Measurements from ENCODE around the gene PRCP. TPM values are rescaled to one million over a fixed set of nuclear protein-coding genes. Genes with fewer than 3 reads are reported as not detected.
"Not testable (repeated sequence)": the region's sequence is repeated elsewhere in the genome, so short reads cannot be mapped to it uniquely, and the experiment has no call there.

Gene PRCP
- total RNA-seq (2021) = 25.1 and 28.8 TPM in 2 replicates
- Bru-seq, nascent RNA = percentile 61 among the genes with signal in this experiment
- percentile 52 among the genes with signal in this experiment for BruChase-seq, experiment 1, labeled RNA remaining after a 2-hour chase
- BruChase-seq, experiment 2, labeled RNA remaining after a 6-hour chase = percentile 55 among the genes with signal in this experiment
- long read RNA-seq, full-length matches to known transcripts = 38 of 56 reads
- long read RNA-seq, partial matches to known transcripts = 2 of 56 reads
- long read RNA-seq, other reads (novel, unspliced or antisense) = 16 of 56 reads

DNA sequence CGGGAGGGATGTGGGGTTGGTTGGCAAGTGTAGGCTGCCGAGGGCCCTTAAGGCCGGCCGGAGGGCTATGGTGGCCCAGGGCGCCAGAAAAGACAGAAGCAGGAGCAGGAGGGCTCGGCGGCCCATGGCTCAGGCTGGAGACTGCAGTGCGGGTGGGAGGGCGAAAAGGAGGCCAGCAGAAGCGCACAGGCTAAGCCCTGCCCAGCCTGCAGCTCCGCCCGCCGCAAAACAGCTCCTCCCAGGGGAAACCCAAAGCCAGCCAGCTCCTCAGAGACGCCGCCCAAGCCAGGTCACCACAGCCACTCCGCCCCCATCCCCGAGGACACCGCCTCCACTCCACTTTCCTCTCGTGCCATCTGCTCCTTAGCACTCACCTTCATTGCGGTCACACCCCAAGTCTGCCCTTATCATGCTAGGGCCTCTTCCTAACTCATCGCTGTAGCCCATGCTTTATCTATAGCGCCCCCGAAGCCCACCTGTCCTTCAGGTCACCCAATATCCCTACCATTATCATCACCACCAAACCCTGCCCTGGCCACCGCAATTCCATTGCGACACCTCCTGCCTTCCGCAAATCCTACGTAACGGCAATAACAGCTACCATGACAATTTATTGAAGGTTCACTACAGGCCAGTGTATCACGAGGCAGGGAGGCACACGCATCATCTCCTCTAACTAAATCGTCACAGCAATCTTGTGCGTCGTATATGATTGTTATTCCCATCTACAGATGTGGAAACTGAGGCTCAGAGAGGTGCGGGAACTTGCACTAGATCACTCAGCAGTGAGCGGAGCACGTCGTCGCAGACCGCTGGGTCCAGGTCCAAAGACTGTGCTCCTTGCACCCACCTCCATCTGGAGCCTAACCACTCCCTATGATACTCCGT is at the start of gene PRCP:
Gene PRCP, minus strand, starts transcription at position 154 of the 888 bp plus-strand sequence. Its CDS starts 28 bp downstream, at position 126.
- Histone ChIP-seq H3K27ac (ENCODE audit: low read depth, low read length, poor library complexity, severe bottlenecking) (peak within 1 kb of the TSS; percentile 64), H3K36me3 (ENCODE audit: insufficient read depth, low read length, poor library complexity, severe bottlenecking) (no peaks in the 10 kb centered on the region), H3K27me3 (replicated peaks; ENCODE audit: insufficient read depth, low read depth, low read length, poor library complexity) (no peaks in the 10 kb centered on the region), H3K4me1 (ENCODE audit: insufficient read depth, low read length, poor library complexity, severe bottlenecking) (peaks cover 22% of the 10 kb centered on the region), H3K9me3 (ENCODE audit: low read depth, low read length, poor library complexity, severe bottlenecking) (no peaks in the 10 kb centered on the region), H3K4me3 (ENCODE audit: low read depth, low read length, poor library complexity, severe bottlenecking) (peak within 1 kb of the TSS; percentile 65)
- CTCF ChIA-PET = interaction anchor here (0.6 to 1.2 kb wide), 6 partner anchors 10 to 205 kb away, joined by 3 to 9 read pairs (median 4); no protein-coding TSS in a partner anchor
- no TSS peak for BruUV-seq (replicated peaks)
- peak; percentile 89 for DNase-seq (ENCODE audit: low spot score)
- intact Hi-C loops (cut with micrococcal nuclease; ENCODE audit: unreplicated experiment) = loop anchor here (1.0 to 10.0 kb wide), 3 partner anchors 33 to 824 kb away; partner anchors contain the start of gene PCF11
- no peak for TF ChIP-seq EZH2 (IDR thresholded peaks at IDR 0.05; ENCODE audit: borderline replicate concordance, low read depth, low read length, poor library complexity, severe bottlenecking)
- TF ChIP-seq, protein P1, sequence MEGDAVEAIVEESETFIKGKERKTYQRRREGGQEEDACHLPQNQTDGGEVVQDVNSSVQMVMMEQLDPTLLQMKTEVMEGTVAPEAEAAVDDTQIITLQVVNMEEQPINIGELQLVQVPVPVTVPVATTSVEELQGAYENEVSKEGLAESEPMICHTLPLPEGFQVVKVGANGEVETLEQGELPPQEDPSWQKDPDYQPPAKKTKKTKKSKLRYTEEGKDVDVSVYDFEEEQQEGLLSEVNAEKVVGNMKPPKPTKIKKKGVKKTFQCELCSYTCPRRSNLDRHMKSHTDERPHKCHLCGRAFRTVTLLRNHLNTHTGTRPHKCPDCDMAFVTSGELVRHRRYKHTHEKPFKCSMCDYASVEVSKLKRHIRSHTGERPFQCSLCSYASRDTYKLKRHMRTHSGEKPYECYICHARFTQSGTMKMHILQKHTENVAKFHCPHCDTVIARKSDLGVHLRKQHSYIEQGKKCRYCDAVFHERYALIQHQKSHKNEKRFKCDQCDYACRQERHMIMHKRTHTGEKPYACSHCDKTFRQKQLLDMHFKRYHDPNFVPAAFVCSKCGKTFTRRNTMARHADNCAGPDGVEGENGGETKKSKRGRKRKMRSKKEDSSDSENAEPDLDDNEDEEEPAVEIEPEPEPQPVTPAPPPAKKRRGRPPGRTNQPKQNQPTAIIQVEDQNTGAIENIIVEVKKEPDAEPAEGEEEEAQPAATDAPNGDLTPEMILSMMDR (conservative IDR thresholded peaks at IDR 0.05; ENCODE audit: low read depth, low read length) = 0 out of 2 replicates have a peak, but pooled peaks have one; percentile 18
- POLR2A ChIA-PET (ENCODE audit: low non-redundant PET) = no interaction called here

DNA sequence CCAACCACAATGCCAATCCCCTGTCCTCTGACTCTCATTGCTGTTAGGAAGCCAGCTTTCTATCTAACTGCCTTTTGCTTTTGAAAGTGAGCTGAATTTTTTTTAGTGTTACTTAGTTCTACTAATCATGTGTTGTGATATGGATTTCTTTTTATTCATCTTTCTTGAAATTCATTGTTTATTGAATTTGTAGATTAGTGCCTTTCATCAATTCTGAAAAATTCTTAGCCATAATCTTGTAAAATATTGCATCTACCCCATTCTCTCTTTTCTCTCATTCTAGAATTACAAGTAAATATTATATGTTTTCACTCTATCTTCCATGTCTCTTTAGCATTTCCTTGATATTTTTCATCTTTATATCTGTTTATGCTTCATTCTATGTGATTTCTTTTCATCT is 49.1 kb upstream of the PRCP start:
- POLR2A ChIA-PET (ENCODE audit: low non-redundant PET) = no interaction called here
- CTCF ChIA-PET = no interaction called here
- no TSS peak for BruUV-seq (replicated peaks)

DNA sequence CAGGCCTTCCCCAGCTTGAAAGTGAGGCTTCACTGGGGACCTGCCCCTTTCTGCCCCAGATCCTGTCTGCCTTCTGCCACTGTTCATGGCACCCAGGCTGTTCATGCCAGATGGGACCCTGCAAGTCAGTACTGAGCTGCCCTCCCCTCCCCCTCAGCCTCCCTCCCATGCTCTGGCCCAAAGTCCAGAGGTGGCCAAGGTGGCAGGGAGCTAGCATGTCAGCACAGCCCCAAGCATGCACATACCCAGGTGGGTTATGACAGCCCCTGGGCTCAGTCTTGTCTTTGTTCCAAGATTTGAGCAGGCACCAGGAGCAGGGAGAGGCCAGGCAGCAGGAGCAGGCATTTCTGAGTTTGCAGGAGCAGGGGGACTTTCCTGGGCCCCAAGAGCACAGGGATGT is 45.5 kb upstream of the PRCP start:
- ChIA-PET POLR2A (ENCODE audit: low non-redundant PET) (no interaction called here), CTCF (no interaction called here)
- Histone ChIP-seq H3K4me1 (ENCODE audit: insufficient read depth, low read length, poor library complexity, severe bottlenecking) (no peaks in the 10 kb centered on the region), H3K27ac (ENCODE audit: low read depth, low read length, poor library complexity, severe bottlenecking) (no peak overlapping the region), H3K36me3 (ENCODE audit: insufficient read depth, low read length, poor library complexity, severe bottlenecking) (no peaks in the 10 kb centered on the region), H3K4me3 (ENCODE audit: low read depth, low read length, poor library complexity, severe bottlenecking) (no peak overlapping the region), H3K9me3 (ENCODE audit: low read depth, low read length, poor library complexity, severe bottlenecking) (no peaks in the 10 kb centered on the region), H3K27me3 (replicated peaks; ENCODE audit: insufficient read depth, low read depth, low read length, poor library complexity) (no peaks in the 10 kb centered on the region)
- no TSS peak for BruUV-seq (replicated peaks)
- intact Hi-C loops (cut with micrococcal nuclease; ENCODE audit: unreplicated experiment) = no loop called here
- no peak for DNase-seq (ENCODE audit: low spot score)
- no peak for TF ChIP-seq EZH2 (IDR thresholded peaks at IDR 0.05; ENCODE audit: borderline replicate concordance, low read depth, low read length, poor library complexity, severe bottlenecking)
- TF ChIP-seq, protein P1 (conservative IDR thresholded peaks at IDR 0.05; ENCODE audit: low read depth, low read length) = no peak

More for the DNA sequence above, 49.1 kb upstream of the PRCP start:
- H3K27ac ChIP-seq (ENCODE audit: low read depth, low read length, poor library complexity, severe bottlenecking) = no peak overlapping the region
- no peaks in the 10 kb centered on the region for H3K4me1 ChIP-seq (ENCODE audit: insufficient read depth, low read length, poor library complexity, severe bottlenecking)
- intact Hi-C loops (cut with micrococcal nuclease; ENCODE audit: unreplicated experiment) = no loop called here
- no peak for DNase-seq (ENCODE audit: low spot score)
- no peaks in the 10 kb centered on the region for H3K27me3 ChIP-seq (replicated peaks; ENCODE audit: insufficient read depth, low read depth, low read length, poor library complexity)
- no peaks in the 10 kb centered on the region for H3K36me3 ChIP-seq (ENCODE audit: insufficient read depth, low read length, poor library complexity, severe bottlenecking)
- no peak overlapping the region for H3K4me3 ChIP-seq (ENCODE audit: low read depth, low read length, poor library complexity, severe bottlenecking)
- H3K9me3 ChIP-seq (ENCODE audit: low read depth, low read length, poor library complexity, severe bottlenecking) = no peaks in the 10 kb centered on the region
- no peak for TF ChIP-seq EZH2 (IDR thresholded peaks at IDR 0.05; ENCODE audit: borderline replicate concordance, low read depth, low read length, poor library complexity, severe bottlenecking)
- TF ChIP-seq, protein P1 (conservative IDR thresholded peaks at IDR 0.05; ENCODE audit: low read depth, low read length) = no peak

DNA sequence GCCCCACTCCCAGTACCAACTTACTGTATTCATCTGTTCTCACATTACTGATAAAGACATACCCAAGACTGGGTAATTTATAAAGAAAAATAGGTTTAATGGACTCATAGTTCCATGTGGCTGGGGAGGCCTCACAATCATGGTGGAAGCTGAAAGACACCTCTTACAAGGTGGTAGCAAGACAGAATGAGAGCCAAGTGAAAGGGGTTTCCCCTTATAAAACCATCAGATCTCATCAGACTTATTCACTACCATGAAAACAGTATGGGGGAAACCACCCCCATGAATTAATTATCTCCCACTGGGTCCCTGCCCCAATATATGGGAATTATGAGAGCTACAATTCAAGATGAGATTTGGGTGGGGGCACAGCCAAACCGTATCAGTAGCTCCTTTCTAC is 44.8 kb upstream of the PRCP start:
- H3K4me1 ChIP-seq (ENCODE audit: insufficient read depth, low read length, poor library complexity, severe bottlenecking); H3K27ac ChIP-seq (ENCODE audit: low read depth, low read length, poor library complexity, severe bottlenecking); intact Hi-C loops (cut with micrococcal nuclease; ENCODE audit: unreplicated experiment); H3K4me3 ChIP-seq (ENCODE audit: low read depth, low read length, poor library complexity, severe bottlenecking); BruUV-seq (replicated peaks); H3K36me3 ChIP-seq (ENCODE audit: insufficient read depth, low read length, poor library complexity, severe bottlenecking); H3K27me3 ChIP-seq (replicated peaks; ENCODE audit: insufficient read depth, low read depth, low read length, poor library complexity); DNase-seq (ENCODE audit: low spot score); H3K9me3 ChIP-seq (ENCODE audit: low read depth, low read length, poor library complexity, severe bottlenecking); POLR2A ChIA-PET (ENCODE audit: low non-redundant PET): not testable (repeated sequence)
- CTCF ChIA-PET = interaction anchor here (0.6 kb wide), 1 partner anchor 348 kb away, joined by 6 read pairs; no protein-coding TSS in a partner anchor
